ENCODE data around the gene GABPA.
A peak's percentile ranks its signal among the peaks of the same experiment; 100 is the strongest.
"Not testable (repeated sequence)": the region's sequence is repeated elsewhere in the genome, so short reads cannot be mapped to it uniquely, and the experiment has no call there.

GABPA gene

DNA sequence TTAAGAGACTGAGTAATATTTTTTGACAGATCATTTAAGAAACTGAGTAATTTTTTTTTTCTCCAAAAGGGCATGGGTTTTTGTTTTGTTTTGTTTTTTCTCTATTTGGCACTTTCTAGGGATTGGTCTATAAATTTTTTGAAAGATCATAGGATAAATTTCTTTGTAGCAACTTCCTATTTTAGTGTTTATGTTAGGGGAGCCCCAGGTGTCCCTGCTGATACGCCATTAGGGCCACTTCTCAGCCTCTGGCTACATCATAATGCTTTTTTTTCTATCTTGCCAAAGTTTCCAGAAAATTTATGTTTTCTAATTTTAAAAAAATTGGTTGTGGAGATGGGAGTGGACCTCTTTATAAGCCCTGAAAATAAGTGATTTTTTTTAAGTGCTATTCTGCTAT lies 2.6 kb downstream of the GABPA start:
- no peak for DNase-seq (ENCODE audit: low spot score)

DNA sequence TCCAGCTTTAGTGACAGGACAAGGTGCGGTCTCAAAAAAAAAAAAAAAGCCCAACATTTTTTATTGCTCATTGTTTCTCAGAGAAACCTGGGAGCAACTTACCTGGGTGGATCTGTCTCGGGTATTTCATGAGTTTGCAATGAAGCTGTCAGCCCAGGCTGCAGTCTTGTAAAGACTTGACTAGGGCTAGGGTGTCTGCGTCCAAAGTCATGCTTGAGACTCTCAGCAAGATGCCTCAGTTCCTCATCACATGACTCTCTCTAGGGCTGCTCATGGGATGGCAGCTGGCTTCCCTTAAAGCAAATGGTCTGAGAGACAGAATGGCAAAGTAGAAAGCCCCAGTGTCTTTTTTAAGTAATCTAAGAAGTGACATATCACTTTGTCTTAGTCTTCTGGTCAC lies 8.1 kb downstream of the GABPA start:
- no peak for DNase-seq (ENCODE audit: low spot score)

DNA sequence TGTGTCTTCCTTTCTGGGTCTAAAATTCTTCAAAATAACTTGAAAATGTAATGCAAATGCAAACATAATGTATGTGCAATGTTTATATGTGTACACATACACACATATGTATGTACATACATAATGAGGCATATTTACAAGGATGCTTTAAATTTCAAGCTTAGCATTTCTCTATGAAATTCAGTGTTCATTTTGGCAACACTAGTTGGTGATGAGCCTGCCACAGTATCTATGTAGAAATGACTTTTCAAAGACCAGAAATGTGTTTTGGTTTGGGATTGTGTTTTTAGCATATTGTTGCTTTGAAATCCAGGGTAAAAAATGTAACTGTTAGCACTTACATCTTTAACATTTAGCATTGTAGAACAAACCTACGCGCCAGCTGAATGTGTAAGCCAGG lies 10.1 kb downstream of the GABPA start:
- no peak for DNase-seq (ENCODE audit: low spot score)

DNA sequence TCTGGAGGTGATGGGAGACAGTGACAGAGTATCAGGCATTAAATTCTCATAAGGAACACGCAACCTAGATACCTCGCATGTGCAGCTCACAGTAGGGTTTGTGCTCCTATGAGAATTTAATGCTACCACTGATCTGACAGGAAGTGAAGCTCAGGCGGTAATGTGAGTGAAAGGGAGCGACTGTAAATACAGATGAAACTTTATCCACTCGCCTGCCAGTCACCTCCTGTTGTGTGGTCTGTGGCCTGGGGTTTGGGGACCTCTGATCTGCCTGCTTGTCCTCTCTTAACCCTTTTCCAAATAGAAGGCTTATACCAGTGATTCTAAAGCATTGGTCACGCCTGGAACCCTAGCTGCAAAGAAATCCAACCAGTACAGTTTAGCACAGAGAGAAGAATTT lies 15.3 kb downstream of the GABPA start:
- no peak for DNase-seq (ENCODE audit: low spot score)

DNA sequence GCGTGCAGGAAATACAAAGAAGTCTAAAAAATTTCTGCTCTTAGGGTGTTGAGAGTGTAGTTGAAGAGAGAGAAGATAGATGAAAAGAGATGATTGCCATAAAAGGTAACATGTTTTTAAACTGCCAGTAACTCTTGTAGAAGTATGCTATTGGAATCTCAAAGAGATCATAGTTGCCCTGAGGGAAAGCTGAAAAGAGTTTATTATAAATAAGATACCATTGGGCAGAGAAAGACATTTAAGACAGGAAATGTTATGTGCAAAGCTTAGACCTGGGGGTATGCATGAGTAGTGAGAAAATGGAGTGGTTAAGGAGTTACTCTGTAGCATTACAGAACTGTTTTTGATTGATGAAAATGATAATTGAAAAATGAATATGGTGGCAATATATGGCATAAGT lies 17.6 kb downstream of the GABPA start:
- DNase-seq (ENCODE audit: low spot score) = no peak

DNA sequence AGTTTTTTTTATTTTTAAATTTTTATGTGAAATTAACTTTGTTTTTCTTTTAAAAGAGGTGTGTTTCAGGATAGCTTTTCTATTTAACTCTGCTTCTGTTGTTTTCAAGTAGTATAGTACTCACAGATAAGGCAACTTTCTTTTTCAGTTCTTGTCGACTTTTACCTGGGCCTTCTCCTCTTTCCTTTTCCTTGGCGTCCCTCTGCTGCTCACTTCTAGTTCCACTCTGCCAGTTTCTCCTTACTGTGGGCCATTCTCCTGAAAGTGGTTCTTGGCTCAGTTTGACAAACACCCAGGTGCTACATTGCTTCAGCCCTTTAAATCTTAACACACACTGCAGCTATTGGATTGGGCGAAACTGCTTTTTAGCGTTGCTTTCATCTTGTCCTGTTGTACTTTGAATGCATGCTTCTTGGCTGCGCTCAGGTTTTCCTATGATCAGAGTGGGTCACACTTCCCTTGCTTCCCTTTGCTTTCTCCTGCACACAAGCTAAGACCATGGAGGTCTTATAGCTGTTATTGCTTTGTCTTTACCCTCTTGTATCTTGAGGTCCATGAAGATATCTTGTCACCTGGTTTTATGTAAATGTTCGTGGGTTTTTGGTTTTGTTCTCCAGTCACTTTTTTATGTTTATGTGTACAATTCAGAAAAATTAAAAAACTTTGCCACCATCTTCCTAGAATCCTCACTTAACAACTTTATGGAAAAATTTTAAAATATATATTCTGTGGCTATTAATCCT lies 21.6 kb downstream of the GABPA start:
- DNase-seq (ENCODE audit: low spot score) = no peak

DNA sequence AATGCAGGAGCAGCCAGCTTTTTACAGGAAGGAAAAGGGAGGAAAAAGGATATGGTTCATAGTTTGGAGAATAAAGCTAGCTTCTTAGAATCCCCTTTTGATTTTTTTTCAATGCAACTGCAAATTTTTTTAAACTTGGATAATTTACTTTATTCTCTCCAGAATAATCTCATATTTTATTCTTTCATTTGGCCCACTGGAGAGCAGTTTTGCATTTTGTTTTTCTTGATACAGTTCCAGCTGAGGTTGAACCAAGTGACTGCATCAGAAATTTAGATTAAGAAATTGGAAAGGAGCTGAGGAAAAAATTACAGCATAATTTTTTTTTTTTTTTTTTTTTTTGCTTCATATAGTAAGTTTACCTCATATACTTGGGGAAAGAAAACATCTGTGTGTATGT lies 22.8 kb downstream of the GABPA start:
- DNase-seq (ENCODE audit: low spot score) = no peak

DNA sequence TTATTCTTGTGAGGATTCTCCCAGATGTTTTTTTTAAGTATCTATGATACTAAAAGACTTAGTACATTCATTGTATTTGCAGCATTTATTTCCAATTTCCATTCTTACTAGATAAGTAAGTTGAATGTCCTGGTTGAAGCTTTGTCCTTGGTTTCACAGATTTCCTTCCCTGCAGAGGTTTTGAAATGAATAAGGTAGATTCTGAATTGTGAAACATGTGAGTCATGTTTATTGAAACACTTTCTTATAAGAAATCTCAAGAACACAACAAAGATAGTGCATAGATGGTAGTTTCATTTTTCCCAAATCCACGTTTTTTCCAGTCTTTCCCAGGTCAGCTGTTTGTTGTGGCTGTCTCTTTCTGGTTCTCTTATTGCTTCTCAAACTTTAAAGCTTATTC lies 24.8 kb downstream of the GABPA start:
- DNase-seq (ENCODE audit: low spot score) = no peak

DNA sequence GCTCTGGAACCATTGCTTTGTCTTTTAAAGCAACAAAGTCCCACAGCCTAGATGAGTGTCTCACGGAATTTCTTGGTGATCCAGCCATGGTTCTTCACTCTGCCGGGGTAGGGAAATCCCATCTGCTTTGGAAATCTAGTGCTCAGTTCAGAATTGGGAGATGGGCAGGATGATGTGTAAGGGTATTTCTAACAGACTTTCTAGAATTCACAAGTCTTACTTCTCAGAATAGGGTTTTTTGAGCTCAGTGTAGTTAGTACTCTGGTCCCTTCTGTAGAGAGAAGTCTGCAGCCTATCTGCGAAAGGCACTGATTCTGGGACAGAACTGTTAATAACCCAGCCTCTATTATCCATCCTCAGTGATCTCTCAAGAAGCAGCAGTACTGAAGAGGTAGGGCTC lies 25.3 kb downstream of the GABPA start:
- no peak for DNase-seq (ENCODE audit: low spot score)

DNA sequence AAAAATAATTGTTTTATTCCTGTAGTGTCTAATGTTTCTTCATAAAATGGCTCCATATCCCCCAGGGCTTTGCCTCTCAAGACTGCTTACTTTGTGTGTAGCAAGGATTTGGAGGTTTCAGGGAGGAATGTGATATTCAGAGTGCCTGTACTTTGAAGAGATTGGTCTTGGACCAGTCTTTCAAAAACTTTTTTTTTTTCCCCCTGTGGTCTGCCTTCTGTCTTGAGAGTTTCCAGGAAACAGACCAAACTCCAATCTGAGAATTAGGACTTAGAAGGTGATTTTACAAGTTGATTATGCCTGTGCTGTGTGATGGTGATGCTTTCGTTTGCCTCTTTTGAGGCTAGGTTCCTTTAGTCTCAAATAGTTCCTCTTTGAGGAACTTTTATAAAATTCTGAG lies 25.9 kb downstream of the GABPA start:
- no peak for DNase-seq (ENCODE audit: low spot score)

DNA sequence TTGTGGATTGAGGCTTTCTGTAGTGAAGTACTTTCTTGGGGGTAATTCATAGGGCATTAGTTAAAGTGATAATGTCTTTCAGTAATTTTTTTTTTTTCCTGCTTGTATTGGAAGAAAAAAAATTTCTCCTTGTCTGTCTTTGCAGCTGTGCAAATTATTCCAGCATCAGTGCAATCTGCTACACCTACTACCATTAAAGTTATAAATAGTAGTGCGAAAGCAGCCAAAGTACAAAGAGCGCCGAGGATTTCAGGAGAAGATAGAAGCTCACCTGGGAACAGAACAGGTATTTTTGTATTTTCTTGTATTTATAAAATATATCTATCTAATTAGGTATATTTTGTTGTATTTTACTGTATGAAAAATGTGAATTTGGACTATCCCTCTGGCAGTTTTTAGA lies 29.3 kb downstream of the GABPA start:
- DNase-seq (ENCODE audit: low spot score) = no peak

DNA sequence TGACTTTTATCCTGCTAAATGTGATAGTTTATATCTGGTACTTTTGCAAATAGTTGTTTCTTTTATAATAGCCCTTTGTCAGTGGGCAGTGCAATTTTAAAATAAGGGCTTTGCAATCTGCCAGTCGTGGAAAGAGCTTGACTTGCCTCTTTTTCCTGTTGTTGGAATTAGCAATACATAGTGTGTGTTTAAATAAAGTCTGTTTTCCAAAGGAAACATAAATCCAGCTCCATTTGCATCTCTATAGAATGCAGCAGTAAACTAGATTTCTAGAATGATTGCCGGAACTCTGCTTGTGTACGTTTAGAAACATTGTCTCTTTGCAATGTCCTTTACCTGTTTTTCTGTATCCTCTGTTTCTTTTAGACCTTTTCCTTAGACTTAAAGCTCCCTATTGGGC lies 33.1 kb downstream of the GABPA start:
- no peak for DNase-seq (ENCODE audit: low spot score)

DNA sequence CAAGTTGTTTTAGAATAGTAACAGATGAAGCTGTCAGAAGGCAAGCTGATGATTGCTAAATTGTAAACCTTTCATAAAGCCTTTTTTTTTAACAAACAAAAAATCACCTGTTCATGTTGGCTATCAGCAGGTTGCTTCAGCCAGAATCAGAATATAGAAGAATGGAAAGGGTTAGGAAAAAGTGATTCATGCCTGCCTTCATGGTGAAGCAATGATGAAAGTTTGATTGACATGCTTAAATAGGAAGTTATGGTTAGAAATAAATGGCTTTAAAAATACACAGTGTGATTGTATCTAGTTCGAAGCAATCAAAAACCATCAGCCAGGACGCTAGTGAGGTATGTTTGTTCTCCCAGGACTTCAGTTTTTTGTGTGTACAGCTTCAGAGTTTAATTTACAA lies 37.9 kb downstream of the GABPA start:
- DNase-seq (ENCODE audit: low spot score) = no peak

DNA sequence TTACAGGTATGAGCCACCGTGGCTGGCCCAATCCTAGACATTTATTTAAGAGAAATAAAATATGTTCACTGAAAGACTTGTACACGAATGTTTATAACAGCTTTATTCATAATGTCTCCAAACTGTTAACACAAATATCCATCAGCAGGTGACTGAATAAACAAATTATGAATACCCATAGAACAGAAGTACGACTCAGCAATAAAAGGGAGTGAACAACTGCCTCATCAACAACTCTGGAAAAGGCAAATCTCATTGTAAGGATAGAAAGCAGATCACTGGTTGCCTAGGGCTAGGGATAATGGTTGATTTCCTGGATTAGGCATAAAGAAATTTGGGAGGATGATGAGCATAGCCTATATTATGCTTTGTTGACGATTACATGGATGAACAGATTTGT lies 41.7 kb downstream of the GABPA start:
- DNase-seq (ENCODE audit: low spot score) = no peak

DNA sequence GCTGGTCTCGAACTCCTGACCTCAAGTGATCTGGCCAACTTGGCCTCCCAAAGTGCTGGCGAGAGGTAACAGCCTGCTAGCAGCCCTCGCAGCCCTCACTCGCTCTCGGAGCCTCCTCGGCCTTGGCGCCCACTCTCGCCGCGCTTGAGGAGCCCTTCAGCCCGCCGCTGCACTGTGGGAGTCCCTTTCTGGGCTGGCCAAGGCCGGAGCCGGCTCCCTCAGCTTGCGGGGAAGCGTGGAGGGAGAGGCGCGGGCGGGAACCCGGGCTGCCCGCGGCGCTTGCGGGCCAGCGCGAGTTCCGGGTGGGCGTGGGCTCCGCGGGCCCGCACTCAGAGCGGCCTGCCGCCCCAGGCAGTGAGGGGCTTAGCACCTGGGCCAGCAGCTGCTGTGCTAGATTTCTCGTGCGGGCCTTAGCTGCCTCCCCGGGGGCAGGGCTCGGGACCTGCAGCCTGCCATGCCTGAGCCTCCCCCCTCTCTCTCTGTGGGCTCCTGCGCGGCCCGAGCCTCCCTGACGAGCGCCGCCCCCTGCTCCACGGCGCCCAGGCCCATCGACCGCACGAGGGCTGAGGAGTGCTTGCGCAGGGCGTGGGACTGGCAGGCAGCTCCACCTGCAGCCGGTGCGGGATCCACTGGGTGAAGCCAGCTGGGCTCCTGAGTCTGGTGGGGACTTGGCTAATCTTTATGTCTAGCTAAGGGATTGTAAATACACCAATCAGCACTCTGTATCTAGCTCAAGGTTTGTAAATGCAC lies 43.5 kb downstream of the GABPA start:
- not testable (repeated sequence) for DNase-seq (ENCODE audit: low spot score)

DNA sequence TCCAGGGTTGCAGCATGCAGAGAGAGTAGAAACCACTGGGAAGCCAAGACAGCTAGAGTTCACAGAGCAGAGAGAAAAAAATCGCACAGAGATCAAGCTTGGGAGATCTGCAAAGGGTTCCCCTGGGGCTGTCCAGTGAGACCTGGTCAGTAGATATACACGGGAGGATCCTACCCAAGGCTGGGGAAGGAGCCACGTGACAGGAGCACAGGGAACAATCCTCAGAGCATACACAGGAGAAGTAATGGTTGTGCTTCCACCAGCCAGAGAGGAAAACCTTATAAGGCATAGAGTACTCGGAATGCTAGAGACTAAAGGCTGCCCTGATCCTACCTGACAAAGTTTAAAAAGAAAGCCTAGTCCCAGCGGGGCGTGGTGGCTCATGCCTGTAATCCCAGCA lies 53.9 kb downstream of the GABPA start:
- no peak for DNase-seq (ENCODE audit: low spot score)

DNA sequence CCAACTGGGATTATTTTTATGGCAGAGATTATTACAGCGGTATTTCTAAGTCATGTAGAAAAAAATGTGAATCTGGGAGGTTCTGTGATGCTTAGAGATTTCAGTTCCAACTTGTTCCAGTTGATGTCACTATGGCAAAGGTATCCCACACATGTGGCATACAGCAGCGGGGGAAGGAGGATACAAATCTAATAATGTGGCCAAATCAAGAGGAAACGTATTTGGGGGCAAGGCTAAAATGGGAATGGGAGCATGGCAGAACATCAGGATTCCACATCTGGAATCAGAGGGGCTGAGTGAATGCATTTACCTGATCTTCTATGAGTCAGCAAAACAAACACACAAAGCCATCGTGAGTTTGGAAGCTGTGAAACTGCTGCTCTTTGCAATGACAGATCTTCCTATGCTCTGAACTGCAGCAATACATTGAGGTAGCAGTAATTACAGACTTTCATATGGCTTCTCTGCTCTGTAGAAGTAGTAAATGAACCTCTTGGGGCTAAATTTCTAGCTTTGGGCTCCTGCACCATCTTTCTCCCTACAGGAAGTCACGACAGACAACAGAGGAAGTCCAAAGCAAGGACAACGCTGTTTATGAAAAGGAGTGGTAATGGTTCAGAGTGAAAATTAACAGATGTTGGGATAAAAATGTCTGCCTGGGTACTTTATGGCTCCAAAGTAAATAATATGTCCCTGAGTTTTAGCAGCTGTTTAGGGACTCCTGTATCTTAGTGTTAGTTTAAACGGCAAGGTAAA lies 55.5 kb downstream of the GABPA start:
- DNase-seq (ENCODE audit: low spot score) = peak; percentile 69

DNA sequence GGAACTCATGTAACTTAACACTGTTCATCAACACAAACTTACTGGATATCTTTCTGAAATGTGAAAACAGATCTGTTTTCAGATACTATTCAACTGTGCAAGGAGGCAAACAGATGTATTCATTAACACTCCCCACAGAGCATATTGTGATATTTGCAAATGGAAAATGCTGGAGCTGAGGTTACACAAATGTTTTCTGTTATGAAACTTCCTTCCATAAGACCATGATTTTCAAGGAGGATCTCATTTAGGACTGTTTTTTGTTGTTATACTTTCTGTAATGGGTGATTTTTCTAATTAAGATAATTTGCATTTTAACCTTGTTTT lies 56.1 kb downstream of the GABPA start:
- DNase-seq (ENCODE audit: low spot score) = no peak

DNA sequence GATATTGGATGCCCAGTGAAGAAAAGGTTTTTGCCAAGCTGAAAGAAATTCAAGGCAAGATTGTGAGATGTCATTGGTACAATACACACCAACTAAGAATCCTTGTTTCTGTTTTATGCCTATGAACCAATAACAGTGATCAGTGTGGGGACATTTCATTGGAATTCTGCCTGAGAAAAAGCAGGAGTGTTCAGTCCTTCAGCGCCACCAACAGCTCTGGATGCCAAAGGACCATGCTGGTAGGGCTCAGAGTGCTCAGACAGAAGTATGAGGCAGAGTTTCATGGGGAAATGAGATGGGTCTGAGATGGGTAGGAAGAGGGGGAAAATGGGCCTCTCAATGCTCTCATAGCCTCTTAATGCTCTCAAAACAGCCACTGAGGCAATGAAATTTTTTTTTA lies 56.5 kb downstream of the GABPA start:
- no peak for DNase-seq (ENCODE audit: low spot score)

DNA sequence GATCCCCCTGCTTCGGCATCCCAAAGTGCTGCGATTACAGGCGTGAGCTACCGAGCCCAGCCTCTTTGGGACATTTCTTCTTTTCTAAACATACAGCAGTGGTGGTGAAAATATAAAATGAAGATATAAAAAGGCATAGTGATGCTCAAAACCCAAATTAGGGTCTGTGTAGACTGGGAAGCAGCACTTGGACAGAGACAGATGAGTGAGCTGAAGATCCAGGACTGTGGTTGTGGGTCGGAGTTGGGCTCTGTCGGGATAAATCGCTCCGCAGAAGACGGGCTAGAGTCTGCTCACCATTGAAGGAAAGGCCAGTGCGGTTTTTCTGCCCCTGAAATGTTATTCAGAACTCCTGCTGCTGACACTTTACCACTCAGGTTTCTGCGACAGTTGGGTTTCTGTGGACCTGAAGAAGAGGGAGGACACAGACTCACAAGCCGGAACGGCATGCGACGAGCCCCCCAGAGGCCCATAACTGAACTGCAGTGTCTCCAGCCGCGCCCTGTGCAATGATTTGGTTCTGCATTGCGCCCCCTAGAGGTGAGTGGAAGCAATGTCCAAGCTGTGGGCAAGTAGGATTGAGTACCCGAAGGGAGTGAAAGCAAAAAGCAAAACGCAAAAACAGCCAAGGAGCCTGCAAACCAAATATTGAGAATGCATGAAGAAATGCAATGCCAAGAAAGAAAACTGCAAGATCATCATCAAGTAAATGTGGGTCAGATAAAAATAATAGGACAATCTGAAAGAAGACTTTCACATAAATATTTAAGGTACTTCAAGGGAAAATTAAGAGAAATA lies 66.6 kb downstream of the GABPA start:
- DNase-seq (ENCODE audit: low spot score) = peak; percentile 57

DNA sequence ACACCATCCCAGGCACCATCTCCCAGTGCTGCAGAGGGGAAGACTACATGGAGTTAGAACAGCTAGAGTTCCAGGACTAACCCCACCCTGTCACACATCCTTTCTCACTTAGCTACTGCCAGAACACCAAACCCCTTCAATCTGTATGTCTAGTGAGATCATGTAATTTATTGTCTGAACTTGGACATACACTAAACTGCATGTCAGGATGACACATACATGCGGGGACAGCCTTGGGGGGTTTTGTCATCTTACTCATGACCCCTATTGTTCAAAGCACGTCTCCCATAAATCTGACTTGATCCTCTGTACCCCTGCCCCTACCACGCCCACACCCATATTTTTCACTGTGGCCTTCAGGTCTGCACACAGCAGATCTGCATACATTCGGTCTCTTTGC lies 71.3 kb downstream of the GABPA start:
- DNase-seq (ENCODE audit: low spot score) = no peak

DNA sequence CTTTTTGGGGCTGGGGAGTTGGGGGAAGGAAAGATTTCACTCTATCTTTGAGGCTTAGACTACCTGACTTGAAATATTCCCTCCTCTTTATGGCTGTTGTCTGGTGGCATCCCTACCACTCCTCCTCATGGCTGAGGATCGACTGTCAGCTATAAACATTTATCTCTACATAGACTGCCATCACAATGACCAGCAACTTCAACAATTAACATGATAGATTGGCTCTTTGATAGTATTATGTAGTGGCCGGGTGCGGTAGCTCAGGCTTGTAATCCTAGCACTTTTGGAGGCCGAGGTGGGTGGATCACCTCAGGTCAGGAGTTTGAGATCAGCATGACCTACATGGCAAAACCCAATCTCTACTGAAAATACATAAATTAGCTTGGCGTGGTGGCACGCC lies 72.4 kb downstream of the GABPA start:
- DNase-seq (ENCODE audit: low spot score) = no peak

DNA sequence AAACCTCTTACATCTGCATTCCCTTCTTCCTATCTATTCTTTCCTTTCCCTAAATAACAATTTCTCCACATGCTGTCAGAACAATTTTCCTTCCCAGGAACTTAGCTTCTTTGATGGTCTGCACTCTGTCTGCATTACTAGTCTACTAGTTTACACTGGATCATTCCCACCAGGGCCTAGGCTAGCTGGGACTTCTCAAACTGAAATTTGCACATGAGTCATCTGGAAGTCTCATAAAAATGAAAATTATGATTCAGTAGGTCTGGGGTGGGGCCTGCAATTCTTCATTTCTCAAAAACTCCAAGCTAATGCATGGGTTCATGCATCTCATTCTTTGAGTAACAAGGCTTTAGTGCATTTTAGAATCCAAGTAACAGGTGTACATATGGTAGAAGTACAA lies 74.2 kb downstream of the GABPA start:
- DNase-seq (ENCODE audit: low spot score) = no peak
